HEK293 (cell line): Measurements from ENCODE around the gene EPAS1.
A peak's percentile ranks its signal among the peaks of the same experiment; 100 is the strongest.

Experiments used
- CTCF ChIA-PET: fragments of 350-600 bp; formaldehyde crosslinking; extraction: SDS; loops from one replicate; lab custom pipeline; 2021; ENCODE audit warnings: antibody characterized with exemption; lab: Yijun Ruan, JAX
- POLR2A ChIA-PET: fragments of 300-600 bp; formaldehyde crosslinking; extraction: SDS; loops from one replicate; lab custom pipeline; 2020; ENCODE audit warnings: antibody characterized with exemption, inconsistent platforms; lab: Yijun Ruan, JAX
- H3K27ac ChIP-seq: fragments of 200-500 bp; sonication (Bioruptor generic); 2 replicates; pipeline ENCODE4 v1.5.1; 2014; ENCODE audit warnings: low read depth, low read length, control low read depth, inconsistent platforms; ENCODE audit errors: extremely low read depth
- H3K36me3 ChIP-seq, 2 experiments: fragments of 200-500 bp in 1 of 2; sonication (Bioruptor generic) in 1 of 2; 1 replicate in 1 of 2; 2 replicates in 1 of 2; pipeline ENCODE4 v1.5.1; 2014 to 2017; ENCODE audit warnings: inconsistent platforms in 2 of 2, low read length in 2 of 2; ENCODE audit not compliant: control insufficient read depth in 2 of 2, insufficient read depth in 1 of 2
- H3K4me1 ChIP-seq: fragments of 200-500 bp; sonication (Bioruptor generic); 2 replicates; pipeline ENCODE4 v1.5.1; 2014; ENCODE audit warnings: mild to moderate bottlenecking, low read length, inconsistent platforms; ENCODE audit not compliant: control insufficient read depth, insufficient read depth
- H3K4me3 ChIP-seq: 2 replicates; pipeline ENCODE4 v1.5.1; 2011; ENCODE audit warnings: low read depth, mild to moderate bottlenecking, control low read depth, low read length, moderate library complexity
- H3K9me3 ChIP-seq: fragments of 200-500 bp; sonication (Bioruptor generic); 2 replicates; pipeline ENCODE4 v1.5.1; 2014; ENCODE audit warnings: low read depth, low read length, inconsistent platforms; ENCODE audit not compliant: control insufficient read depth, insufficient read depth
- CTCF ChIP-seq: fragments of 450-650 bp; formaldehyde crosslinking; IDR thresholded peaks from 2 replicates; pipeline ENCODE4 v1.5.1; 2016; ENCODE audit warnings: missing biosample characterization, missing genetic modification characterization
- MEIS1 ChIP-seq: sonication (generic); formaldehyde crosslinking; IDR thresholded peaks from 2 replicates; pipeline ENCODE4 v1.8.1; 2022; ENCODE audit warnings: missing genetic modification reagents, mild to moderate bottlenecking, borderline replicate concordance
- PRDM1 ChIP-seq: fragments of 450-650 bp; formaldehyde crosslinking; IDR thresholded peaks from 2 replicates; pipeline ENCODE4; 2016; ENCODE audit warnings: missing biosample characterization, missing genetic modification characterization
- PRDM2 ChIP-seq: fragments of 450-650 bp; formaldehyde crosslinking; IDR thresholded peaks from 2 replicates; pipeline ENCODE4 v1.5.1; 2016; ENCODE audit warnings: missing biosample characterization, missing genetic modification characterization, borderline replicate concordance
- RBAK ChIP-seq: fragments of 450-650 bp; formaldehyde crosslinking; IDR thresholded peaks from 2 replicates; pipeline ENCODE4 v1.5.1; 2016; ENCODE audit warnings: missing biosample characterization, missing genetic modification characterization
- SCRT2 ChIP-seq: fragments of 450-650 bp; formaldehyde crosslinking; IDR thresholded peaks from 2 replicates; pipeline ENCODE4 v1.5.1; 2016; ENCODE audit warnings: missing biosample characterization, missing genetic modification characterization
- TCF7L2 ChIP-seq: IDR thresholded peaks from 2 replicates; pipeline ENCODE4 v1.6.1; 2011; ENCODE audit warnings: low read depth, mild to moderate bottlenecking, inconsistent platforms, low read length, moderate library complexity, borderline replicate concordance
- ZBTB21 ChIP-seq: fragments of 450-650 bp; formaldehyde crosslinking; IDR thresholded peaks from 2 replicates; pipeline ENCODE4 v1.5.1; 2017; ENCODE audit warnings: missing biosample characterization, missing genetic modification characterization
- ZFP37 ChIP-seq: fragments of 450-650 bp; formaldehyde crosslinking; IDR thresholded peaks from 2 replicates; pipeline ENCODE4 v1.5.1; 2016; ENCODE audit warnings: missing biosample characterization, missing genetic modification characterization
- ZFP69B ChIP-seq: fragments of 450-650 bp; formaldehyde crosslinking; IDR thresholded peaks from 2 replicates; pipeline ENCODE4 v1.5.1; 2016; ENCODE audit warnings: missing biosample characterization, missing genetic modification characterization
- ZIC2 ChIP-seq: fragments of 450-650 bp; formaldehyde crosslinking; IDR thresholded peaks from 2 replicates; pipeline ENCODE4 v1.5.1; 2016; ENCODE audit warnings: missing biosample characterization, missing genetic modification characterization
- ZNF114 ChIP-seq: fragments of 450-650 bp; formaldehyde crosslinking; IDR thresholded peaks from 2 replicates; pipeline ENCODE4 v1.5.0; 2017; ENCODE audit warnings: missing biosample characterization, missing genetic modification characterization
- ZNF146 ChIP-seq: fragments of 450-650 bp; formaldehyde crosslinking; IDR thresholded peaks from 2 replicates; pipeline ENCODE4 v1.5.1; 2016; ENCODE audit warnings: missing biosample characterization, missing genetic modification characterization
- ZNF169 ChIP-seq: fragments of 450-650 bp; formaldehyde crosslinking; IDR thresholded peaks from 2 replicates; pipeline ENCODE4 v1.5.1; 2016; ENCODE audit warnings: missing biosample characterization, missing genetic modification characterization
- ZNF239 ChIP-seq: fragments of 450-650 bp; formaldehyde crosslinking; IDR thresholded peaks from 2 replicates; pipeline ENCODE4 v1.5.1; 2016; ENCODE audit warnings: missing biosample characterization, missing genetic modification characterization
- ZNF292 ChIP-seq: fragments of 450-650 bp; formaldehyde crosslinking; IDR thresholded peaks from 2 replicates; pipeline ENCODE4 v1.5.1; 2016; ENCODE audit warnings: low read depth, missing biosample characterization, missing genetic modification characterization, borderline replicate concordance
- ZNF37A ChIP-seq: fragments of 450-650 bp; IDR thresholded peaks from 2 replicates; pipeline ENCODE4 v1.5.1; 2018; ENCODE audit warnings: missing biosample characterization, missing genetic modification characterization
- ZNF394 ChIP-seq: fragments of 450-650 bp; formaldehyde crosslinking; IDR thresholded peaks from 2 replicates; pipeline ENCODE4 v1.5.1; 2016; ENCODE audit warnings: missing biosample characterization, missing genetic modification characterization, mild to moderate bottlenecking, moderate library complexity, borderline replicate concordance
- ZNF433 ChIP-seq: fragments of 450-650 bp; formaldehyde crosslinking; IDR thresholded peaks from 2 replicates; pipeline ENCODE4 v1.5.1; 2016; ENCODE audit warnings: missing biosample characterization, missing genetic modification characterization, low read depth
- ZNF514 ChIP-seq: fragments of 450-650 bp; formaldehyde crosslinking; IDR thresholded peaks from 2 replicates; pipeline ENCODE4 v1.5.1; 2016; ENCODE audit warnings: missing biosample characterization, missing genetic modification characterization
- ZNF654 ChIP-seq: fragments of 450-650 bp; formaldehyde crosslinking; IDR thresholded peaks from 2 replicates; pipeline ENCODE4 v1.5.1; 2016; ENCODE audit warnings: low read depth, missing biosample characterization, missing genetic modification characterization
- ZNF76 ChIP-seq: fragments of 450-650 bp; formaldehyde crosslinking; IDR thresholded peaks from 2 replicates; pipeline ENCODE4; 2016; ENCODE audit warnings: low read depth, missing biosample characterization, missing genetic modification characterization, borderline replicate concordance
- ZNF837 ChIP-seq: fragments of 450-650 bp; formaldehyde crosslinking; IDR thresholded peaks from 2 replicates; pipeline ENCODE4 v1.5.1; 2016; ENCODE audit warnings: missing biosample characterization, missing genetic modification characterization
- ZNF843 ChIP-seq: fragments of 450-650 bp; formaldehyde crosslinking; IDR thresholded peaks from 2 replicates; pipeline ENCODE4 v1.5.1; 2016; ENCODE audit warnings: missing biosample characterization, missing genetic modification characterization
- TF ChIP-seq, protein P1 (sequence below): IDR thresholded peaks from 2 replicates; pipeline ENCODE4 v1.6.1; 2011; ENCODE audit warnings: mild to moderate bottlenecking, low read depth, low read length, borderline replicate concordance

EPAS1 gene

DNA sequence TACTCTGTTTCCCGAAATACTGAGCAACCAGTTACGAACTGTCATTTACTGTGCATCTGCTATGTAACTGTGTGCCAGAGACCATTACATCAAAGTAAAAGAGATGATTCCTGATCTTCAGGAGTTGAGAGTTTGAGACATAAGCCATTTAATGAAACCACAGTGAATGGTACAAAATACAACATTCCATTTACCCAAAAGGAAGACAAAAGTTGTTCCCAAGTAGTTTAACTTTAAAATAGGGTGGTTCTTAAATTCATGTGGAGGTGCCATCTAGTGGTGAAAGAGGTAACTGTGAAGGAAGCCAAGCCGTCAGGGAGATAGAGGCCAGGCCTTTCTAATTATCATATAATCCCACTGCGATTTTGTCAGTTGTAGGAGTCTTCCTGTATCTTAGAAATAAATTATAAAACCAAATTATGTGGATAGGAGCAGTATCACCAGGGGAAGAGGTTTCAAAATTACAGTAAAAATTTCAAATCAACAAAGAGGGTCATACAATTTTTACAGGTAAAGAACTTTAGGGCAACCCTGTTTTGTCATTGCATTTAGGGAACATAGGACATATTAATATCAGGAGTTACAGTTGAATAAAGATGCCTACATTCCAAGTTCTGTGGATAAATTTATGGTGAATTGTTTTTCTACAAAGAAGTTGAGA, 67.7 kb downstream of the EPAS1 start (continued):
- TF ChIP-seq ZNF514 (tag by site-specific recombination): no peak
- no peak for TF ChIP-seq PRDM1 (tag by site-specific recombination)
- no peak for TF ChIP-seq ZNF292 (tag by site-specific recombination)
- no peak for TF ChIP-seq ZNF169 (tag by site-specific recombination)
- TF ChIP-seq MEIS1: no peak
- no peak for TF ChIP-seq ZNF433 (tag by site-specific recombination)

- H3K36me3 ChIP-seq: peaks cover 0 to 40% of the 10 kb centered on the region in 2 experiments; a peak in 1 of 3 replicates
- TF ChIP-seq ZNF37A (tag by site-specific recombination) (no peak), PRDM2 (no peak), CTCF (tag by site-specific recombination) (peak; percentile 16; the same call in 1 of the 2 replicates)
- TF ChIP-seq, all 188 proteins: peak for 1
- H3K4me1 ChIP-seq: no peaks in the 10 kb centered on the region
- POLR2A ChIA-PET: no interaction called here
- no peak overlapping the region for H3K27ac ChIP-seq
- H3K4me3 ChIP-seq: no peak overlapping the region
- H3K9me3 ChIP-seq: no peaks in the 10 kb centered on the region
- CTCF ChIA-PET: interaction anchor here (0.6 to 3.4 kb wide), 19 partner anchors 8 to 1079 kb away, joined by 3 to 19 read pairs (median 3); no protein-coding TSS in a partner anchor
These were observed 68.9 kb downstream of the EPAS1 start for GRCh38 chr2:46365913-46366667.

DNA sequence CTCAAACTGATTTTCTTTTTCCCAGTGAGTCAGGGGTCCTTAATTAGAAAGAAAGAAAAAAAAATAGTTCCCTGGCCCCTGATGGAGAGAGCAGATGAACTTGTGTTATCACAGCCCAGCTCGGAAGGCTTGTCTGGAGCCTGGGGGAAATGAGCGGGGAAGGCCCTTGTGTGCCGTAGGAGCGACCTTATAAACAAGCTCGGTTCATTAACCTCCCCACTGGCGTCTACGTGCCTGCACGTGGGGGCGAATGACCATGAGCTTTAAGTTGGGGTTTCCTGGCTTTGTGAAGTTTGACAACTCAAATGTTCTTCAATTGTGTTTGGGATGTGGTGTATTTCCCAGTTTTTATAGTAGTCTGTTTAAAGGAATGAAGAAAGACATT, 69.5 kb downstream of the EPAS1 start:
- Histone ChIP-seq H3K4me3 (no peak overlapping the region), H3K9me3 (no peaks in the 10 kb centered on the region), H3K36me3 (peaks cover 0 to 40% of the 10 kb centered on the region in 2 experiments; a peak in 1 of 3 replicates), H3K4me1 (no peaks in the 10 kb centered on the region), H3K27ac (no peak overlapping the region)
- no peak for TF ChIP-seq RBAK (tag by site-specific recombination)
- no peak for TF ChIP-seq ZNF843 (tag by site-specific recombination)
- TF ChIP-seq ZNF146 (tag by site-specific recombination): no peak
- TF ChIP-seq TCF7L2: no peak
- TF ChIP-seq, protein P1, sequence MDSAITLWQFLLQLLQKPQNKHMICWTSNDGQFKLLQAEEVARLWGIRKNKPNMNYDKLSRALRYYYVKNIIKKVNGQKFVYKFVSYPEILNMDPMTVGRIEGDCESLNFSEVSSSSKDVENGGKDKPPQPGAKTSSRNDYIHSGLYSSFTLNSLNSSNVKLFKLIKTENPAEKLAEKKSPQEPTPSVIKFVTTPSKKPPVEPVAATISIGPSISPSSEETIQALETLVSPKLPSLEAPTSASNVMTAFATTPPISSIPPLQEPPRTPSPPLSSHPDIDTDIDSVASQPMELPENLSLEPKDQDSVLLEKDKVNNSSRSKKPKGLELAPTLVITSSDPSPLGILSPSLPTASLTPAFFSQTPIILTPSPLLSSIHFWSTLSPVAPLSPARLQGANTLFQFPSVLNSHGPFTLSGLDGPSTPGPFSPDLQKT: no peak
- no peak for TF ChIP-seq ZFP37
- no peak for TF ChIP-seq ZNF239
- TF ChIP-seq ZNF114: no peak
- TF ChIP-seq ZNF394: no peak
- TF ChIP-seq ZNF654 (tag by site-specific recombination): no peak
- no peak for TF ChIP-seq ZIC2 (tag by site-specific recombination)
- no peak for TF ChIP-seq ZNF76 (tag by site-specific recombination)
- TF ChIP-seq ZBTB21 (tag by site-specific recombination): no peak
- no peak for TF ChIP-seq ZFP69B
- no peak for TF ChIP-seq ZNF837
- no peak for TF ChIP-seq SCRT2 (tag by site-specific recombination)
- CTCF ChIA-PET: interaction anchor here (0.7 to 3.4 kb wide), 14 partner anchors 9 to 422 kb away, joined by 3 to 19 read pairs (median 4); partner anchors contain the start of gene EPAS1
- POLR2A ChIA-PET: no interaction called here
